ENCODE data around the gene ARHGAP22. TPM values are rescaled to one million over a fixed set of nuclear protein-coding genes. Genes with fewer than 3 reads are reported as not detected.

Gene ARHGAP22
- total RNA-seq, 1 experiment from 2014 or later: 9.9 TPM

- Histone ChIP-seq H3K79me2 (ENCODE audit: insufficient read depth, low read length) (no peaks in the 10 kb centered on the region), H2AFZ (ENCODE audit: low read depth, low read length, poor library complexity, severe bottlenecking) (no peak overlapping the region), H3K27ac (ENCODE audit: low read depth, low read length) (no peak overlapping the region), H3K4me3 (replicated peaks in 1 of 2; ENCODE audit: low read depth in 1 of 2, low read length in 2 of 2) (no peak overlapping the region), H3K9me3 (ENCODE audit: control insufficient read depth in 1 of 2, insufficient read depth in 1 of 2, low read depth in 1 of 2, low read length in 2 of 2) (no peaks in the 10 kb centered on the region), H3K4me2 (ENCODE audit: low read length) (no peak overlapping the region), H3K4me1 (ENCODE audit: control insufficient read depth in 1 of 2, insufficient read depth in 2 of 2, low read length in 2 of 2) (no peaks in the 10 kb centered on the region), H3K9ac (ENCODE audit: low read length) (no peak overlapping the region), H3K9me2 (ENCODE audit: insufficient read depth) (no peaks in the 10 kb centered on the region), H4K20me1 (ENCODE audit: insufficient read depth) (no peaks in the 10 kb centered on the region), H3K36me3 (ENCODE audit: control insufficient read depth in 1 of 2, insufficient read depth in 2 of 2, low read length in 2 of 2) (no peaks in the 10 kb centered on the region), H3K27me3 (ENCODE audit: insufficient read depth, low read length) (no peaks in the 10 kb centered on the region)
- TF ChIP-seq ZFX (IDR thresholded peaks at IDR 0.05): no peak
- TF ChIP-seq SIN3A (IDR thresholded peaks at IDR 0.05; ENCODE audit: low read depth): no peak
- no peak for TF ChIP-seq SRF (IDR thresholded peaks at IDR 0.05; ENCODE audit: low read depth)
- no peak for TF ChIP-seq EGR1 (IDR thresholded peaks at IDR 0.05; ENCODE audit: low read depth)
- TF ChIP-seq TCF7L2 (IDR thresholded peaks at IDR 0.05; ENCODE audit: borderline replicate concordance, extremely low read depth, insufficient read depth, insufficient read length): no peak
- TF ChIP-seq POLR2A (IDR thresholded peaks at IDR 0.05; ENCODE audit: borderline replicate concordance, extremely low read depth, insufficient read depth, insufficient read length): no peak
- TF ChIP-seq ZNF274 (IDR thresholded peaks at IDR 0.05; ENCODE audit: low read depth, low read length): no peak
- DNase-seq (ENCODE audit: low read depth, low spot score): no peak
- CTCF ChIA-PET: no interaction called here
- RAD21 ChIA-PET (ENCODE audit: low non-redundant PET in 1 of 2, low total read pairs in 2 of 2, uncharacterized antibody in 2 of 2, unreplicated experiment in 2 of 2): no interaction called here
- no peak for ATAC-seq
- POLR2A ChIA-PET: no interaction called here
- intact Hi-C loops (cut with micrococcal nuclease): no loop called here
- no TSS peak for BruUV-seq (replicated peaks)
These were observed 36.3 kb downstream of the ARHGAP22 start for GRCh38 chr10:48568546-48568945.

- H2AFZ ChIP-seq (ENCODE audit: low read depth, low read length, poor library complexity, severe bottlenecking): no peak overlapping the region
- H3K9me2 ChIP-seq (ENCODE audit: insufficient read depth): no peaks in the 10 kb centered on the region
- DNase-seq (ENCODE audit: low read depth, low spot score): no peak
- ChIA-PET POLR2A (no interaction called here), CTCF (no interaction called here), RAD21 (ENCODE audit: low non-redundant PET in 1 of 2, low total read pairs in 2 of 2, uncharacterized antibody in 2 of 2, unreplicated experiment in 2 of 2) (no interaction called here)
- H3K4me1 ChIP-seq (ENCODE audit: control insufficient read depth in 1 of 2, insufficient read depth in 2 of 2, low read length in 2 of 2): no peaks in the 10 kb centered on the region
- no peaks in the 10 kb centered on the region for H3K27me3 ChIP-seq (ENCODE audit: insufficient read depth, low read length)
- no peak overlapping the region for H3K9ac ChIP-seq (ENCODE audit: low read length)
- no peak overlapping the region for H3K27ac ChIP-seq (ENCODE audit: low read depth, low read length)
- H3K79me2 ChIP-seq (ENCODE audit: insufficient read depth, low read length): no peaks in the 10 kb centered on the region
- H3K4me3 ChIP-seq (replicated peaks in 1 of 2; ENCODE audit: low read depth in 1 of 2, low read length in 2 of 2): no peak overlapping the region
- H3K36me3 ChIP-seq (ENCODE audit: control insufficient read depth in 1 of 2, insufficient read depth in 2 of 2, low read length in 2 of 2): no peaks in the 10 kb centered on the region
- TF ChIP-seq CTCF (IDR thresholded peaks at IDR 0.05 in 2 of 3, conservative IDR thresholded peaks at IDR 0.05 in 1 of 3; ENCODE audit: borderline replicate concordance in 1 of 3, insufficient read depth in 1 of 3, low read depth in 2 of 3, low read length in 2 of 3): no peak
- no peak for TF ChIP-seq ATF3 (IDR thresholded peaks at IDR 0.05)
- TF ChIP-seq EZH2 (IDR thresholded peaks at IDR 0.05): no peak
- TF ChIP-seq SIN3A (IDR thresholded peaks at IDR 0.05; ENCODE audit: low read depth): no peak
- no peak for TF ChIP-seq ELF1 (IDR thresholded peaks at IDR 0.05; ENCODE audit: borderline replicate concordance, low read depth)
- TF ChIP-seq EZH2phosphoT487 (IDR thresholded peaks at IDR 0.05; ENCODE audit: borderline replicate concordance): no peak
- no peak for TF ChIP-seq ZNF274 (IDR thresholded peaks at IDR 0.05; ENCODE audit: low read depth, low read length)
- no peak for TF ChIP-seq ZFX (IDR thresholded peaks at IDR 0.05)
- no peaks in the 10 kb centered on the region for H3K9me3 ChIP-seq (ENCODE audit: control insufficient read depth in 1 of 2, insufficient read depth in 1 of 2, low read depth in 1 of 2, low read length in 2 of 2)
- no peak overlapping the region for H3K4me2 ChIP-seq (ENCODE audit: low read length)
- ATAC-seq: no peak
- intact Hi-C loops (cut with micrococcal nuclease): no loop called here
- BruUV-seq (replicated peaks): no TSS peak
- no peaks in the 10 kb centered on the region for H4K20me1 ChIP-seq (ENCODE audit: insufficient read depth)
These were observed 36.7 kb downstream of the ARHGAP22 start for GRCh38 chr10:48568131-48568530.

Measured in HCT116 (cell line).